Mammary epithelial cell (primary cell): ENCODE data around the gene NPHP4.

Experiments
- EZH2 ChIP-seq: IDR thresholded peaks from 2 replicates; pipeline ENCODE4 v1.6.1; 2012; ENCODE audit warnings: low read length, inconsistent platforms, borderline replicate concordance
- TF ChIP-seq, protein P1 (sequence below), 2 donors: IDR thresholded peaks in 1 of 2; conservative IDR thresholded peaks in 1 of 2; 2 replicates each; pipeline ENCODE4 v1.5.1; 2011 to 2012; ENCODE audit warnings: inconsistent platforms in 2 of 2, low read length in 2 of 2, mild to moderate bottlenecking in 2 of 2, control low read depth in 1 of 2, low read depth in 1 of 2; ENCODE audit not compliant: insufficient read depth in 1 of 2; ENCODE audit errors: extremely low read depth in 1 of 2

GRCh38 chr1:5850503-5850902, 141.7 kb downstream of the NPHP4 start:
- no peak for TF ChIP-seq EZH2
- TF ChIP-seq, protein P1, sequence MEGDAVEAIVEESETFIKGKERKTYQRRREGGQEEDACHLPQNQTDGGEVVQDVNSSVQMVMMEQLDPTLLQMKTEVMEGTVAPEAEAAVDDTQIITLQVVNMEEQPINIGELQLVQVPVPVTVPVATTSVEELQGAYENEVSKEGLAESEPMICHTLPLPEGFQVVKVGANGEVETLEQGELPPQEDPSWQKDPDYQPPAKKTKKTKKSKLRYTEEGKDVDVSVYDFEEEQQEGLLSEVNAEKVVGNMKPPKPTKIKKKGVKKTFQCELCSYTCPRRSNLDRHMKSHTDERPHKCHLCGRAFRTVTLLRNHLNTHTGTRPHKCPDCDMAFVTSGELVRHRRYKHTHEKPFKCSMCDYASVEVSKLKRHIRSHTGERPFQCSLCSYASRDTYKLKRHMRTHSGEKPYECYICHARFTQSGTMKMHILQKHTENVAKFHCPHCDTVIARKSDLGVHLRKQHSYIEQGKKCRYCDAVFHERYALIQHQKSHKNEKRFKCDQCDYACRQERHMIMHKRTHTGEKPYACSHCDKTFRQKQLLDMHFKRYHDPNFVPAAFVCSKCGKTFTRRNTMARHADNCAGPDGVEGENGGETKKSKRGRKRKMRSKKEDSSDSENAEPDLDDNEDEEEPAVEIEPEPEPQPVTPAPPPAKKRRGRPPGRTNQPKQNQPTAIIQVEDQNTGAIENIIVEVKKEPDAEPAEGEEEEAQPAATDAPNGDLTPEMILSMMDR (conservative IDR thresholded peaks at IDR 0.05 in 1 of 2, IDR thresholded peaks at IDR 0.05 in 1 of 2; ENCODE audit: extremely low read depth in 1 of 2, insufficient read depth in 1 of 2, low read depth in 1 of 2, low read length in 2 of 2), result no peak
